ENCODE data around the gene NEURL2. TPM values are rescaled to one million over a fixed set of nuclear protein-coding genes. Genes with fewer than 3 reads are reported as not detected.

Gene NEURL2
- total RNA-seq, 1 donor from 2014 or later = 4.0 TPM

GRCh38 chr20:45927071-45927878 is 36.3 kb upstream of the NEURL2 start:
- Histone ChIP-seq H3K36me3 (no peaks in the 10 kb centered on the region), H3K4me1 (peaks cover 7 to 8% of the 10 kb centered on the region in 2 donors), H3K27me3 (no peaks in the 10 kb centered on the region), H3K27ac (no peak overlapping the region), H3K9me3 (no peaks in the 10 kb centered on the region), H3K4me3 (no peak overlapping the region)
- TF ChIP-seq CTCF (IDR thresholded peaks at IDR 0.05) = no peak
- intact Hi-C loops (cut with DNase I) = no loop called here
- no peak for DNase-seq (ENCODE audit: low spot score in 2 of 2)

- Histone ChIP-seq H3K36me3 (no peaks in the 10 kb centered on the region), H3K4me3 (no peak overlapping the region), H3K9me3 (no peaks in the 10 kb centered on the region), H3K27me3 (no peaks in the 10 kb centered on the region), H3K4me1 (peaks cover 7 to 8% of the 10 kb centered on the region in 2 donors), H3K27ac (no peak overlapping the region)
- intact Hi-C loops (cut with DNase I) = no loop called here
- no peak for DNase-seq (ENCODE audit: low spot score in 2 of 2)
- TF ChIP-seq CTCF (IDR thresholded peaks at IDR 0.05) = no peak
These were observed 35.7 kb upstream of the NEURL2 start for GRCh38 chr20:45926731-45927070.

GRCh38 chr20:45925821-45926506 is 35.0 kb upstream of the NEURL2 start:
- no peaks in the 10 kb centered on the region for H3K9me3 ChIP-seq
- no peak overlapping the region for H3K27ac ChIP-seq
- no peak for TF ChIP-seq CTCF (IDR thresholded peaks at IDR 0.05)
- H3K27me3 ChIP-seq = no peaks in the 10 kb centered on the region
- H3K36me3 ChIP-seq = no peaks in the 10 kb centered on the region
- intact Hi-C loops (cut with DNase I) = no loop called here
- no peak for DNase-seq (ENCODE audit: low spot score in 2 of 2)
- no peak overlapping the region for H3K4me3 ChIP-seq
- peaks cover 7 to 8% of the 10 kb centered on the region in 2 donors for H3K4me1 ChIP-seq

GRCh38 chr20:45924391-45925261 is 33.6 kb upstream of the NEURL2 start:
- TF ChIP-seq CTCF (IDR thresholded peaks at IDR 0.05) = no peak
- intact Hi-C loops (cut with DNase I) = no loop called here
- Histone ChIP-seq H3K27ac (peak overlapping the region; percentile 64 to 65), H3K36me3 (no peaks in the 10 kb centered on the region), H3K4me1 (peaks cover 7 to 13% of the 10 kb centered on the region in 2 donors), H3K4me3 (peak overlapping the region in 1 of 2 donors; percentile 27), H3K27me3 (no peaks in the 10 kb centered on the region), H3K9me3 (no peaks in the 10 kb centered on the region)
- DNase-seq (ENCODE audit: low spot score in 2 of 2) = no peak

GRCh38 chr20:45921337-45922189 is 30.6 kb upstream of the NEURL2 start:
- intact Hi-C loops (cut with DNase I) = no loop called here
- Histone ChIP-seq H3K4me3 (no peak overlapping the region), H3K27ac (no peak overlapping the region), H3K9me3 (no peaks in the 10 kb centered on the region), H3K36me3 (no peaks in the 10 kb centered on the region), H3K27me3 (no peaks in the 10 kb centered on the region), H3K4me1 (peaks cover 7 to 16% of the 10 kb centered on the region in 2 donors)
- no peak for DNase-seq (ENCODE audit: low spot score in 2 of 2)
- no peak for TF ChIP-seq CTCF (IDR thresholded peaks at IDR 0.05)
